GM21528 (cell line): ENCODE results near the gene BORCS8.
A peak's percentile ranks its signal among the peaks of the same experiment; 100 is the strongest.
"Not testable (repeated sequence)": the region's sequence is repeated elsewhere in the genome, so short reads cannot be mapped to it uniquely, and the experiment has no call there.

ENCODE experiments used
- ATAC-seq: cut with Tn5 transposase; IDR thresholded peaks from one replicate; pipeline ENCODE4 v1.9.1; 2021; ENCODE audit warnings: mild to moderate bottlenecking, moderate library complexity; ENCODE audit not compliant: unreplicated experiment, low FRiP score

The BORCS8 gene

DNA sequence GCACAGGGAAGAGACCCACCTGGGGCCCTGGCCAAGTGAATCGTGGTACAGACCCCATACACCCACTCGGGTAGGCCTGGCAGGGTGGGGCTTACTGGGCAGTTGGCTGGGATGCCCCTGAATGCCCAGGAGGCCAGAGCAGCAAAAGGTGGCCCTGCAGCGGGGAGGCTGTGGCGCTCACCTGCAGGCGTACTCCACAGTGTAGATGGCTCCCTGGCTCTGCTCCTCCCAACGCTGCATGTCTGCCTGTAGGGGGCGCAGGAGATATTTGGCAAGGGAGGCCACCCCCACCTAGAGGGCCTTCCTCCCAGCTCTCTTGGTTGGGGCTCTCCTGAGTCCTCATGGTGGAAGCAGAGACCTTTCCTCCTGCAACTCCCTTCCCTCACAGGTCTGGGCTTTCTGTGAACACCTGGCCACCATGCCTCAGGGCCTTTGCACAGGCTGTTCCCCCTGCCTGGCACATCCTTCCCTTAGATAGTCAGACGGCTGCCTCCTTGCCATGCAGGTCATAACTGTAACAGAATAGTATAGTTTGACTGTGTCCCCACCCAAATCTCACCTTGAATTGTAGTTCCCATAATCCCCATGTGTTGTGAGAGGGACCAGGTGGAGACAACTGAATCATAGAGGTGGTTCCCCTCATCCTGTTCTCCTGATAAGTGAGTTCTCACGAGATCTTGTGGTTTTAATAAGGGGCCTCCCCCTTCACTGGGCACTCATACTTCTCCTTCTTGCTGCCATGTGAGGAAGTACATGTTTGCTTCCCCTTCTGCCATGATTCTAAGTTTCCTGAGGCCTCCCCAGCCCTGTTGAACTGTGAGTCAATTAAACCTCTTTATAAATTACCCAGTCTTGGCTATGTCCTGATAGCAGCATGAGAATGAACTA lies 5.9 kb downstream of the BORCS8 start:
- ATAC-seq = no peak

DNA sequence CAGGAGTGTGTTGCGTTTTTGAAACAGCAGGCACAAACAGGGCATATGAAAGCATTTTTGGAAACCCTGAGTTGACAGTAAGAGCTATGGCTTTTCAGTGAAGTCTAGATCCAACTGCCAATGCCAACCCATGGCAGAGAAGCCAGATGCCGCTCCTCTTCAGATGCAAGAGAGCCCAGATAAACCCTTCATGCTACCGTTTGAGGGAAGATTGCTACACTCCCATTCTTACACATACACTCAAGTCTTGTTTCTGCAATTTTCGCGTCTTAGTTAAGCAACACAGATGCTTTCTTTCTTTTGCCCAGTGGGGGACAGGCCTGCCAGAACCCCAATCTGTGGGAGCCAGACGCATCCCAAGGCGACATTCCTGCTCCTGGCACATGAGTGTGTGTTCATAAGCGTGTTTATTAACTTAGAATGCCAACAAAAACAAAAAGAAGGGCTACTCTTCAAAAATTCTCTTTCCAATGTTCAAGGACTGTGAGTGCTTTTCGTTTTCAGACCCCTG lies 10.4 kb downstream of the BORCS8 start:
- ATAC-seq = no peak

DNA sequence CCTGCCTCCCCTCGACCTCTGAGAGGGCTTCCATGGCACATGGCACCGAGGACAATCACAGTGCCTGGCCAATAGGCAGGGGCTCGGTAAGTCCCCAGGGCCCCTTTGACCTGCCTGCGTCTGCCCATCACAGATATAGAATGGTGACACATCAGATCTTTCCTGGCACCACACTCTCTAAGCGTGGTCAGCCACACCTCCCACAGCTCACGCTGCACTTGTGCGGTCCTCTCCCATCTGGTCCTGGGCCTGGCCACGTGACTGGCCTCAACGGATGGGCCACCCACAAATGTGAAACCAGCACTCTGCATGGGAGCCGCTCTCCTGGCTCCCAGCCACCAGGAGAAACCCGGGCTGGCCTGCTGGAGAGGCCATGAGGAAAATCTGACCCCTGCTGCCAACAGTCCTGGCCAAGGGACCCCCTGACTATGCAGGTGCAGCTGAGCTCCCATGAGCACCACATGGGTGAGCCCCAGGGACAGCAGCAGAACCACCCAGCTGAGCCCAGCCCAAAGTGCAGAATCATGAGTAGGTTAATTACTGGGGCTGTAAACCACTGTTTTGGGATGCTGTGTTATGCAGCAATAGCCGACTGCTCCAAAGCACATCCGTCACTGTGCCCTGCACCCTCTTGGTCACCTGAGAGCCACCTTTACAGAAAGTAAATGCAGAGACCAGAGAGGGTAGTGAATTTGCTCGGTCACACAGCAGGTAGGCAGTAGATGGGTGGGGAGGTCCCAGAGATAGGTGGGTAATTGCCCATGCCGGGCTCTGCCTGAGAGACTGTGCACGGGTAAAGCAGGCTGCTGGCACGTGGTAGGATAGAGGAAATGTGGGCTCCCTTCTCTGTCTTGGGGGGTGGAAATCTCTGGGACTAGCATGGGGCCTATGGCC lies 12.2 kb downstream of the BORCS8 start:
- no peak for ATAC-seq

DNA sequence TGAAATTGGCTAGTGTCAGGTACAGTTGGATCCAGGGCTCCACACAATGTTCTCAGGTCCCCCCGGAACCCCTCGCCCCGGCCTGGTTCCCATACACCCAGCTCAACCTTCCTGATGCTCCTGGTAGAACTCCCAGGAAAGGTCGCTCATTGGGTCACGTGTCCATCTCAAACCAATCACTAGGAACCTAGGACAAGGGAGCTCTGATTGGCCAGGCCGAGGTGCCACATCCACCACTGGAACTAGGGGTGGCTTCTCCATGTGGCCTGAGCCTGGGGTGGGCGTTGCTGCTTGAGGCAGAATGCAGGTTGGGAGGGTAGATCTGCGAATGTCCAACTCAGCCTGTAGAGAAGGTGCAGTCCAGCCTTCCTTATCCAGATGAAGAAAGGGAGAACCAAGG lies 15.0 kb downstream of the BORCS8 start:
- no peak for ATAC-seq

DNA sequence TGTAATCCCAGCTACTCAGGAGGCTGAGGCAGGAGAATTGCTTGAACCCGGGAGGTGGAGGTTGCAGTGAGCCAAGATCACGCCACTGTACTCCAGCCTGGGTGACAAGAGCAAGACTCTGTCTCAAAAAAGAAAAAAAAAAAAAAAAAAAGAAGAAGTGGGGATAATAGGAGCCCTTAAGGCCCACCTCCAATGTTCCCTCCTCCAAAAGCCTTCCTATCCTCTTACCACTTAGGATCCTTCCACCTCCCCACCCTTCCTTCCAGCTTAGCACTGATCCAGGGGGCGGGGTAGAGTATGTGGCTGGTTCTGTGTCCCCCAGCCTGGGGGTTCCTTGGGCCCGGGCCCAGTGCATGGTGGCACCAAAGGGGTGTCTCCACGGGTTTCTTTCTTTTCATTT lies 18.7 kb downstream of the BORCS8 start:
- ATAC-seq = not testable (repeated sequence)

DNA sequence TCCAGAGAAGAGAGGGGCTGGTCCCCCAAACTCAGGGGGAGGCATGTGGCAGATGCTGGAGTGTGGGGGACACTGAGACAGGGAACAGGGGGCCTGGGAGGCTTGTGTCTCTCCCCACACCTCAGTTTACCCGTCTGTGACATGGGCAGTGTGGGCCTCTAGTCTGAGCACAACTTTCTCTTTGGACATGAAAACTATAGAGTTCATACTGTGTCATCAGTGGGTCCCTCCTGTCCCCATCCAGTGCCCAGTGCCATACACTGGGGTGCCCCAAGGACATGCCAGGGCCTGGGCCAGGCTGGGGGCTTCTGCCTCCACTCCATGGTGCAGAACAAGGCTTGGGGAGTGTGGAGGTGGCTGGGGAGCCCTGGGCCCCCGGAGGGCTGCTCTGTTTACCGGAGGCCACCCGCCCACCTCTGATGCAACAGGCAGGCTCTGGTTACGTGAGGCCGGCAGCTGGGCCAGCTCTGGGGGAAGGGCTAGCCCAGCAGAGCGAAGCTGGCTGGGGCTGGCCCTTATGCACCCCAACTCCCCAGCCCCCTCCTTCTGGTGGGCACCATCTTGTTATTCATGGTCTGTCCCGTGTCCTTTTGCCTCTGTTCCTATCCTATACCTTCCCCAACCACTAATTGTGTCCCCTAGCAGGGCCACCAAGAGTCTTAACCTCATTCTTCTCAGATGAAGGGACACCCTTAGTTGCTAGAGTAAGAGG lies 20.0 kb downstream of the BORCS8 start:
- ATAC-seq = no peak

DNA sequence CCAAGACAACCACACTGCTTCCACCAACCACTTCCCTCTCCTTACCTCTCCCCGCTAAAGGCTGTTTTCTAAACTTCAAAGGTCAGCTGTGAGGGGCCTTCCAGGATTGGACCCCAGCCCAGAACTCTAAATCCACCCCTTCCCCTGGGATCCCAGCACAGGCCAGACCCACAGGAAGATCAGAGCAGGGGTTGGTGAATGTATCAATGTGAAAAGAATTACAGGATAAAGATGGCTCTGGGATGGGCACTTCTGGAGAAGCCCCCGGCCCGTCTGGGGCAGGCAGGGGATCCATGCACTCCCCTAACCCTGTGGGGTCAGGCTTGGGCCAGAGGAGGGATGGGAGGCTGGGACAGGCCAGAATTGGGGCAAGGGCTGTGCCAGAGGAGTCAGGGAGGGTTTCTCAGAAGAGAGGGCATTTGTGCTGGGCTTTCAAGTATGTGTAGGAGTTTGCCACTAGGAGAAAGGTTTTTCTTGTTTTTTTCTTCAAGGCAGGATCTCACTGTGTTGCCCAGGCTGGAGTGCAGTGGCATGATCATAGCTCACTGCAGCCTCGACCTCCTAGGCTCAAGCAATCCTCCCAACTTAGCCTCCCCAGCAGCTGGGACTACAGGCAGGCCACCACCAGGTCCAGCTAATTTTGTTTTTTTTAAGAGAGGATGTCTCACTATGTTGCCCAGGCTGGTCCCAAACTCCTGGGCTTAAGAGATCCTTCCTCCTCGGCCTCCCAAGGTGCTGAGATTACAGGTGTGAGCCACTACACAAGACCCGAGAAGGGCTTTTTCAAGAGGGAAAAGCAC lies 20.9 kb downstream of the BORCS8 start:
- ATAC-seq = no peak

DNA sequence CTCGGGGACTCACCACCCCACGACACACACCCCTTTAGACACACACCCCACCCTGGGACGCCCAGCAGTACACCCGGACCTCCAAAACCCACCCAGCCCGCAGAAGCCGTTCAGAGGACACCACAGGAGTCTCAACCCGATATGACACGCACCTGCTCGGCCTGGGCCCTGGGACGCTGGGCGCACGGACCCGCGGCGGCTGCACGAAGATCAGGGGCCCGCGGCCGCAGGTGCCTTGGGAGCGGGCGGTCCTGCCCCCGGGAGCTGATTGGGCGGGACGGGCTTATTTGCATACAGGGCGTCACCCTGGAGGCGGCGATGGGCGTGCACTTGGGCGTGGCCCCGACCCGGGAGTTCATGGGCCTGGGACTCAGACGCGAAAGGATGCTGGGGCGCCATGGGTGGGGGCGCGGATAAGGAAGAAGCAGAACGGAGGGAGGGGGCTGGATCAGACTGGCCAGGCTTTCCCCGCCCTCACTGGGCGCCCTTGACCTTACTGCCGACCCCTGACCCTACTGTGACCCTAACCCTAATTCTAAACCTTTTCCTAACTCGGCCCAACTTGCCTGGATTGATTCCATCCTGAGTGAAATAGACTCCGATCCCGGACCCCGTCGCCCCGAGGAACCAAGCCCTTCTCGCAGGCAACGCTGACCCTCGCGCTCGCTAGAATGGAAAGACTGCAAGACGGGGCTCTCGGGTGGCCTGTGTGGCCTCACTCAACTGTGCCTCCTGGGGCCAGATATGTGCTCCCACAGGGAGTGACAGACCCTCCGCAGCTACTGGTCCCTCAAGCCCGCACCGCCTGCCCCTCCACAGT lies 21.7 kb downstream of the BORCS8 start, which contains the start of gene MEF2B:
MEF2B (minus strand) TSS at position 211 of the 820 bp plus-strand sequence. CDS start 19,528 bp downstream, outside the sequence.
- peak; percentile 73 for ATAC-seq

DNA sequence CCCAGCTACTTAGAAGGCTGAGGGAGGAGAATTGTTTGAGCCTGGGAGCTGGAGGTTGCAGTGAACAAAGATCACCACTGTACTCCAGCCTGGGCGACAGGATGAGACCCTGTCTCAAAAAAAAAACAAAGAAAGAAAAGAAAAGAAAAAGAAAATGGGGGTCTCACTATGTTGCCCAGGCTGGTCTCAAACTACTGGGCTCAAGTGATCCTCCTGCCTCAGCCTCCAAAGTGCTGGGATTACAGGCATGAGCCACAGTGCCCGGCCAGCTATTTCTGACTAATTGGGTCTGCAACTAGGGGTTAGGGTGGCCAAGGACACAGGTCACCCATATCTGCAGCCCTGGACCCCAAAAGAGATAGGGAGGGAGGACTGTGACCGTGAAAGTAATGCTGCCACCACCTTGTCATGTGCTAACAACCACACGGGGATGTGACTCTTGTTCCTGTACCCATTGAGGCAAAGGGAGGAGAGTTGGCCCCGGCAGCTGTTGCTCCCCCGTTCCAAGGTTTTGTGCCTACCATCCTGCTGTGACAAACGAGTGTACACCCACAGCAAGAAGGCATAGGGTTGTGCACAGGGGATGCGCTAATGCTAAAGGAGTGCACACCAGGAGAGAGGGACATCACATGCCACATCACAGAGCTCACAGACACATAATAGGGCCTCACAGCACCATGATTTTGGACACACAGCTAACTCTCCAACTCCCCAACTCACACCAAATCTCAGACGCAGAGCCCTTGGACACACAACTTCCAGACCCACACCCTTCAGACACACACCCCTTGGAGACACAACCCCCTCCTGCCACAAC lies 22.5 kb downstream of the BORCS8 start:
- ATAC-seq = peak; percentile 10

DNA sequence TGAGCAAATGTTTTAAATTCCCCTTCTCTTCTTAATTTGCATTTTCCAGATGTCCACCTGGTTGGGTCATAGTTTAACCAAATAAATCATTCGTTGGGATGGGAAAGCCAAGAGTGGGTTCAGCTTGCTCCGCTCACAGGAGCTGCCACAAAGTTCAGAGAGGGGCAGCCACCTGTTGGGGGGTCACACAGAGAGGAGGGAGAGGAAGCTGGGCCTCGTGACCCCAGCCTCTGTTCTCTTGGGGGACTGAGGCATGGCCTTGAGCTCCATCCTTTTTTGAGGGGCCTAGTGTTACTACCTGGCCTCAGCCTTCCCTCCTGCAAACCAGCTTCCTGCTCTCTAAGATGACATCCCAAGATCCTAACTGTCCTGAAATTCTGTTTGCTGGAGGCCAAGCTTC lies 24.3 kb downstream of the BORCS8 start:
- ATAC-seq = no peak

DNA sequence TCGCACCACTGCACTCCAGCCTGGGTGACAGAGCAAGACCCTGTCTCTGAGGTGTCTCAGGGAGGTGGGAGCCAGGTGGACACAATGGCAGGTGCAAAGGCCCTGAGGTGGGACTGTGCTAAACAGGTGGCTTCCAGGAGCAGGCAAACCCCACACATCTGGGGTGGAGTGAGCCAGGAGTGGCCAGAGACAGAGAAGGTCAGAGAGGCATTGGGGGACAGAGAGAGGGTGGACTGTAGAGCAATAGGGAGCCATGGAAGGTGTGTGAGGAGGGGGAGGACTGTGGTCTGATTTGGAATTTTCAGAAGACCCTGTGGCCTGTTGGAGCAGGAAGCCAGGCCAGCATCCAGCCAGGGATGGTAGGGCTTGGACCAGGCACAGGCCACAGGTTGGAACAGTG lies 26.6 kb downstream of the BORCS8 start:
- ATAC-seq = no peak

DNA sequence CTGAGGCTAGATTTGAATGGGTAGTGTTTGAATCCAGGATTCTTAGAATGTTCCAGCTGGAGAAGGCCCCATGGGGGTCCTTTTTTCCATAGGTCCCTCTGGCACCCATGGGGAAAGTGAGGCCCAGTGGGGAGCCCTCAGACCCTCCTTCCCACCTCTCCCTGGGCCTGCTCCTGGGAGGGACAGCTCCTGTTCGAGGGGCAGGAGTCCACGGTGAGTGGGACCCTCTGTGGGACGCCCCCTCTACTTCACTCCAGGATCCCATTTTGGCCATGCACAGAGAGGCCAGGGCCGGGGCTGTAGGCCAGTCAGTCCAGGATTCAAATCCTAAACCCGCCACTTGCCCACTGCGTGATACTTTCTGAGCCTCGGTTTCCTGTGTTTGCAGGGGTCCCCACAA lies 29.5 kb downstream of the BORCS8 start:
- no peak for ATAC-seq

DNA sequence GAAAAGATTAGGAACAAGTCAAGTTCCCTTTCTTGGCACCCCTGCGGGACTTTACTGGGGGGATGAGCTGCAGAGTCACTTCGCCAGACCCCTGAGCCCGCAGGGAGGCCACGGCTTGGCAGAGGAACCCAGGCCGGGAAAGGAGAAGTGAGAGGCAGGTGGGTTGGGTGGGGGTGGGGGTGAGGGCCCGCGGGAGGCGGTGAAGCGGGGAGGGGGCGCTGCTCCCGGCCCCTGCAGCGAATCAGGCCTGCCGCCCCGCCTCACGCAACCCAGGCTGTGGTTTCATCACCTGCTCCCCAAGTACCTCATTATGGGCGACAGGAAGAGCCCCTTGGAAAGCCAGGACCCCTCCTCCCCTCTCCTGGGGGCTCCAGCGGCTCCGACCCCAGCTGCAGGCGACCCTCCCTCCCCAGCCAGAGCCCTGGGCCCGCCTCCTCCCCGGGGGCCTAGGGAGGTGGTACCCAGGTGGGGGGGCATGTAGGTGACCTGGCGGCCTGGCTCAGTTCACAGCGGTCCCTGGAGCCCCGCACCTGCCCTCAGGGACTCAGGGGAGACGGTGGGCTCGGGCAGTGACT lies 31.4 kb downstream of the BORCS8 start:
- no peak for ATAC-seq

DNA sequence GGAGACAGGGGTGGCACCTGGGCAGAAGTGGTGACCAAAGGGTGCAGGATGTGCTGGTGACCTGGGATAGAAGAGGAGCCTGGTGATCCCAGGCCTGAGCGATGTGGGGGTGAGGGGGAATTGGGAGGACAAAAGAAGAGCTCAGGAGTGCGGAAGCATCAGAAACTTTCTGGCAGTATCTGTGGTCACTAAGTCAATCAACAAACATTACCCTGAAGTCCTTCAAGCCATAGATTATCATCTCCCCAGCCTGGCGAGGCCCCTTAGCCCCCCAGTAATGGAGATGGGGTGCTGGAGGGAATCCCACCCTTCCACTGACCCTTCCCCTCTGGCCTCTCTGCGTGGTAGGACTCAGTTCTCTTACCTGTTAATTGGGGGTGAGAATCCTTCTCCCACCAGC lies 32.4 kb downstream of the BORCS8 start:
- no peak for ATAC-seq

DNA sequence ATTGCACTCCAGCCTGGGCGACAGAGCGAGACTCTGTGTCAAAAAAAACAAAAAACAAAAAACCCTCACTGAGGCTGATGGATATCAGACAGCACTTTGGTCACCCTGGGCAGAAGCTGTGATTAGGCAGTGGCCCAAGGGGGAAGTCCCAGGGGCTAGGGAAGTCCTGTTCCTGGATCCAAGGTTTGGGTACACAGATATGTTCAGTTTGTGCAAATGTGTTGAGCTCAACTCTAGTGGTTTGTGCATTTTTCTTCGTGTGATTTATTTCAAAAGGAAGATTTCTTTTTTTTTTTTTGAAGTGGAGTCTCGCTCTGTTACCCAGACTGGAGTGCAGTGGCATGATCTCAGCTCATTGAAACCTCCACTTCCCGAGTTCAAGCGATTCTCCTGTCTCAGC lies 34.1 kb downstream of the BORCS8 start:
- ATAC-seq = no peak

DNA sequence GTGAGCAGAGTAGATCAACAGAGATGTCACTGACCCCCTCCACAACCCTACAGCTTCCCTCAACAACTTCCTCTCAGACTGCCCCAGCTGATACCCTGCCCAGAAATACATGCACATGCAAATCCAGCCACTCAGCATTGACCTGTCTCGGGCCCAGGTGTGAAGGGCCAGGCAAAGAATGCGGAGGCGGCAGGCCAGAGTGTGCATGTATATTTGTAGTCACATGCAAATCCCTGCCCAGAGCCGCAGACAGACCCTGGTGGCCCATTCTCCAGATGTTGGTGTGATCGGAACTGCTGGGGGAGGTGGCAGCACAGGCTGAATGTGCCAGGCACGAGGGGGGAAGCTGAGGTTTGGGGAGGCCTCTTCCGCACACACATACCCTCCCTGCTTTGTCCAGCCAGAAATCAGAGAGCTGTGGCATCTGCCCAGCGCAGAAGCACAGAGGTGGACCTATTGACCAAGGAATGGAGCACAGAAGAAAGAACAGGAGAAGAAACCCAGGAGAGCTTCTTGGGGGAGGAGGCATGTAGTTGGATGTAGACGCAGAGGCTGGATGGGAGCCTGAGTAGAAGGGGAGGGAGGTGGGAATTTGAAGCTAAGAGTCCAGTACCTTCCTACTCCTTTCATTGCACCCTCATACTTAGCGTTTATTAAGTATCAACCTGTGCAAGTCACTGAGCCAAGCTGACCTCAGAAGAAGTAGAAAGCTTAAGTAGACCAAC lies 36.3 kb downstream of the BORCS8 start:
- ATAC-seq = peak; percentile 68
